ENCODE results near the gene ITGA1. TPM values are rescaled to one million over a fixed set of nuclear protein-coding genes. Genes with fewer than 3 reads are reported as not detected.

ITGA1 gene
- total and polyA plus RNA-seq, 2 of the 8 experiments (the other 6 are each of a cell fraction or from before 2014, with no cell fraction given): 2.3 to 9.0 TPM

- Histone ChIP-seq H3K27me3 (replicated peaks in 1 of 4; ENCODE audit: control insufficient read depth in 3 of 4, extremely low read depth in 1 of 4, insufficient read depth in 3 of 4, low read length in 3 of 4) (peaks cover 0 to 12% (median 9%) of the 10 kb centered on the region in 4 experiments; a peak in 4 of 7 replicates), H2AK5ac (ENCODE audit: low read depth, low read length) (no peak overlapping the region), H3K79me1 (ENCODE audit: low read depth, low read length) (no peaks in the 10 kb centered on the region), H2BK20ac (ENCODE audit: low read length) (no peak overlapping the region), H2AFZ (ENCODE audit: low read length) (no peak overlapping the region), H3K4ac (replicated peaks; ENCODE audit: insufficient read length, low read depth, low read length) (no peak overlapping the region), H3K36me3 (ENCODE audit: control insufficient read depth in 2 of 4, insufficient read depth in 4 of 4, low read length in 3 of 4) (no peaks in the 10 kb centered on the region), H4K8ac (ENCODE audit: extremely low read depth, insufficient read depth, low read length) (no peak overlapping the region), H3K14ac (ENCODE audit: insufficient read length) (no peak overlapping the region), H3K56ac (replicated peaks; ENCODE audit: insufficient read length, low read depth, low read length) (no peak overlapping the region), H2BK12ac (ENCODE audit: low read depth, low read length) (no peak overlapping the region), H3K18ac (ENCODE audit: extremely low read depth, low read length) (no peak overlapping the region), H2BK120ac (replicated peaks; ENCODE audit: low read depth, low read length) (no peak overlapping the region), H3K9me3 (ENCODE audit: insufficient read depth in 2 of 2, low read depth in 1 of 2, low read length in 1 of 2) (no peaks in the 10 kb centered on the region), H3K79me2 (ENCODE audit: control insufficient read depth in 1 of 2, insufficient read depth in 2 of 2, low read length in 2 of 2) (no peaks in the 10 kb centered on the region), H2BK5ac (ENCODE audit: low read depth, low read length) (no peak overlapping the region), H3K23me2 (ENCODE audit: low read depth, low read length) (peaks cover 5% of the 10 kb centered on the region; the same call in 1 of the 2 replicates), H4K91ac (replicated peaks; ENCODE audit: insufficient read length, low read length) (no peak overlapping the region), H3K4me2 (ENCODE audit: insufficient read depth in 1 of 2, low read depth in 2 of 2, low read length in 2 of 2) (no peak overlapping the region), H3K9ac (replicated peaks in 1 of 4; ENCODE audit: extremely low read depth in 1 of 4, low read depth in 3 of 4, low read length in 3 of 4) (no peak overlapping the region), H3K4me3 (ENCODE audit: extremely low read depth in 1 of 4, insufficient read depth in 2 of 4, low read depth in 3 of 4, low read length in 4 of 4) (no peak overlapping the region), H2BK15ac (ENCODE audit: low read length) (no peak overlapping the region), H3K4me1 (replicated peaks in 1 of 4; ENCODE audit: control insufficient read depth in 3 of 4, insufficient read depth in 4 of 4, low read length in 3 of 4) (no peaks in the 10 kb centered on the region; a peak in 1 of 7 replicates), H3K27ac (ENCODE audit: low read depth, low read length) (no peak overlapping the region), H3K23ac (ENCODE audit: insufficient read length) (no peak overlapping the region), H4K20me1 (replicated peaks in 1 of 2; ENCODE audit: control insufficient read depth in 1 of 2, insufficient read depth in 2 of 2, low read length in 2 of 2) (no peaks in the 10 kb centered on the region), H4K5ac (ENCODE audit: insufficient read length, low read depth, low read length) (no peak overlapping the region)
- DNase-seq (ENCODE audit: low read depth in 1 of 2, low spot score in 2 of 2) (no peak), FAIRE-seq (no peak)
- no peak for TF ChIP-seq CTBP2 (IDR thresholded peaks at IDR 0.05; ENCODE audit: borderline replicate concordance, insufficient read depth, insufficient read length, low read length)
- TF ChIP-seq SRF (IDR thresholded peaks at IDR 0.05; ENCODE audit: low read depth, low read length): no peak
- TF ChIP-seq SP2 (IDR thresholded peaks at IDR 0.05; ENCODE audit: low read length): no peak
- no peak for TF ChIP-seq SIX5 (IDR thresholded peaks at IDR 0.05; ENCODE audit: low read depth, low read length)
- TF ChIP-seq NRF1 (IDR thresholded peaks at IDR 0.05; ENCODE audit: low read depth, low read length): no peak
- TF ChIP-seq TAF7 (optimal IDR thresholded peaks at IDR 0.05; ENCODE audit: borderline replicate concordance, low read depth, low read length): no peak
- TF ChIP-seq RNF2 (IDR thresholded peaks at IDR 0.05; ENCODE audit: borderline replicate concordance, low read depth, low read length, missing control alignments, poor library complexity, severe bottlenecking): no peak
- TF ChIP-seq NANOG (IDR thresholded peaks at IDR 0.05; ENCODE audit: insufficient read depth, low read depth, low read length, poor library complexity, severe bottlenecking): no peak
- 88% methylated on average over 3 of the region's 3 CpGs; no CpG with 5 or more reads in 1 of the 2 experiments for WGBS, 2 experiments (ENCODE audit: extremely low coverage in 1 of 2, insufficient coverage in 1 of 2, insufficient read length in 1 of 2, insufficient replicate concordance in 2 of 2, low coverage in 1 of 2, low lambda C conversion rate in 2 of 2, missing lambda C conversion rate in 1 of 2)
- POLR2A ChIA-PET (ENCODE audit: partially characterized antibody): no interaction called here
- CTCF ChIA-PET (ENCODE audit: partially characterized antibody): interaction anchor here (1.4 kb wide), 1 partner anchor 51 kb away, joined by 5 read pairs; no protein-coding TSS in a partner anchor
These were observed 196.3 kb downstream of the ITGA1 start for GRCh38 chr5:52983731-52984636.
